Dermis blood vessel endothelial cell (primary cell): ENCODE results near the gene INPP5B. TPM values are rescaled to one million over a fixed set of nuclear protein-coding genes. Genes with fewer than 3 reads are reported as not detected.
"Not testable (repeated sequence)": the region's sequence is repeated elsewhere in the genome, so short reads cannot be mapped to it uniquely, and the experiment has no call there.

Source experiments
- DNase-seq: peaks from one replicate; pipeline ENCODE4 v3.0.0; 2010
- total RNA-seq: library from RNA; depleted of rRNA; stranded (reverse); fragments of >200 nt; gene quantifications from 2 replicates; pipeline ENCODE4 v1.2.3, GENCODE V29; 2014

The INPP5B gene
- total RNA-seq, 1 donor from 2014 or later, result 21.3 TPM

DNA sequence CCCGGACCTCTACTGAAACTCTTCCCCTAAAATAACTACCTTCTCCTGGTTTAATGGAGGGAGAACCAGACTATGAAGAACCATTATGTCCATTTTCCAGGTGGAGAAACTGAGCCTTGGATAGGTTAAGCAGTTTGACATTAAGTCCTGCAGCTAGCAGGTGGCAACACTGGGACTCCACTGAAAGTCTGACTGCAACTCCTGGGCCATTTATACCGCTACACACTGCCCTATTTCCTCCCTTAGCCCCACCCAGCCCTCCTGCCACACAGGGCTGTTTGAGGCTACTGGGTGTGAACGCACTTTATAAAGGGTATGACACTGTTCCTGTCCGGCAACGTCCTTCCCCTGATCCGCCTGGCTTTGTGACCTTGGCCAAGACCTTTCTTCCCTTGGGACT is 511 bp upstream of the INPP5B start:
- no peak for DNase-seq

DNA sequence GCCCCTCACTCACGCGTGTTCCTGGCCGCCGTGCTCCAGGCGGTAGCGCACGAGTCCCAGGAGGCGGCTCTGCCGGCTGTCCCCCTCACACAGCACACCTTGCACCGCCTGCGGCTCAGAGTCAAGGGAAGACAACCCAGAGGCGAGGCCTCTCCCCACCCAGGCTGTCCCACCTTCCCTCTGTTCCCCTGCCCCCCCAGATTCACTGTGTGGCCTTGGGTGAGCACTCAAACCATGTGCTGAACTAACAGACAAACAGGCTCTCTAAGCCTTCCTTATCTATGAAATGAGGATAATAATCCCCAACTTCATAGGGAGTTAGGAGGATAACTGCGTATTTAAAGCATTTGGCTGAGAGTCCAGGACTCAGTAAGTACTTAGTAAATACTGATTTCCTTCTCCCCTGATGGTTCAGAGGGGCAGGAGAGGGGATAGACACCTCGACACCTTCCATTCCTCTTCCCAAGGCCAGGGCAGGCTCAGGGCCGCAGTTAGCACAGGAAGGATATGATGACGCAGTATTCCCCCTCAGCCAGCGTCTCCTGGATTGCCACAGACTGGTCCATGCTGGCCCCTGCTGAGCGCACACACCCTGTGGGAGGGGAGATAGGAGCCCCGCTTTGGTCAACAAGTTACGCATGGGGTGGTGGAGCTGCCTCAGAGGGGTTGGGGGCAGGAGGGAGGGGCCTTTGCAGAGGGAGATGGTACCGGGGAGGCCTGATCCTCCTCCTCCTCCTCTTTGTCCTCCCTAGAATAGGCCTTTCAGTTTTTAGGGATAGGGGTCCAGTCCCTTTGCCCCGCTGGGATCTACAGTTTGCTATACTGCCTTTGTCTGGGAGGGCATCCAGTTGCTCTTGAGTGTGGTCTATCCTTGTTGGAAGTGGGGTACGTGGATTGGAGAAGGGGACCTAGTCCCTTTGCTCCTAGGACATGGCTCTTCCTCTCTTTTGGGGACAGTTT is 830 bp downstream of the INPP5B start:
- peak; percentile 89 for DNase-seq

DNA sequence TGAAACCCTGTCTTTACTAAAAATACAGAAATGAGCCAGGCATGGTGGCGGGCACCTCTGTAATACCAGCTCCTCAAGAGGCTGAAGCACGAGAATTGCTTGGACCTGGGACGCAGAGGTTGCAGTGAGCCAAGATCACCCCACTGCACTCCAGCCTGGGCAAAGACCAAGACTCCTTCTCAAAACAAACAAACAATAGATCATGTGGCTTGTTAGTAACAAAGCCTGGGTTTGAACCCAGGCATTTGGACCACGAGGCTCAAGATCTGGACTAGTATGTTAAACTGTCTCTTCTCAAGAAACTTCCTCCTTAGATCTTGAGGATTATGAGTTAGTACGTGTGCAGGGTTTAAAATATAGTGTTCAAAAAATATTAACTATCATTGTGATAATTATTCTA is 1.6 kb downstream of the INPP5B start:
- DNase-seq, result no peak

DNA sequence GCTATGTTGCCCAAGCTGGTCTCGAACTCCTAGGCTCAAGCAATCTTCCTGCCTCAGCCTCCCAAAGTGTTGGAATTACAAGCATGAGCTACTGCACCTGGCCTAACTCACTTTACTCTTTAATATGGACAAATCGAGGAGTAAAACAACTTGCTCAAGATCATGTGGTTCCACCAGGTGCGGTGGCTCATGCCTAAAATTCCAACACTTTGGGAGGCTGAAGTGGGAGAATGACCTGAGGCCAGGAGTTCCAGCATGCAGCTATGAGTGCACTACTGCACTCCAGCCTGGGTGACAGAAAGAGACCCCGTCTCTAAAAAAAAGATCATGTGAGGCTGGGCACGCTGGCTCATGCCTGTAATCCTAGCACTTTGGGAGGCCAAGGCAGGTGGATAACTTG is 2.0 kb downstream of the INPP5B start:
- DNase-seq, result no peak

DNA sequence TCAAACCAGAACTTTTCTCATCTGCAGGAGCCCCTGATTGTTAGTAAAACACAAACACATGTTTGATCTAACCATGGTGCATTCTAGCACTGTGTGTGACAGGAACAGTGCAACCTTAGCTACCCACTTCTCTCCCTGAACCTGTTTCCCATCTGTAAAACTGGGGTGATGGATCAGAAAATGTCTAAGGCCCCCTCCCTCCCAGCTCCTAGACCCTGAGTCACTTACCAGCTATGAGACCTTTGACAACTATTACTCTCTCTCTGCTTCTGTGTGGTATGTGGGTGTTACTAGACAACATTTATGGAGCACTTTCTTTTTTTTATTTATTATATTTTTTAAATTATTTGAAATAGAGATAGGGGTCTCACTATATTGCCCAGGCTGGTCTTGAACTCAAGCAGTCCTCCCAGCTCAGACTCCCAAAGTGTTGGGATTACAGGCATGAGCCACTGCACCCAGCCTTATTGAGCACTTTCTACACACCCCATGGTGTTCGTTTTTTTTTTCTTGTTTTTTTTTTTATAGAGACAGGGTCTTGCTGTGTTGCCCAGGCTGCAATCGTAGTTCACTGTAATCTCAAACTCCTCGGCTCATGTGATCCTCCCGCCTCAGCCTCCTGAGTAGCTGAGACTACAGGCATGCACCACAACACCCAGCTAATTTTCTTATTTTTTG is 2.6 kb downstream of the INPP5B start:
- no peak for DNase-seq

DNA sequence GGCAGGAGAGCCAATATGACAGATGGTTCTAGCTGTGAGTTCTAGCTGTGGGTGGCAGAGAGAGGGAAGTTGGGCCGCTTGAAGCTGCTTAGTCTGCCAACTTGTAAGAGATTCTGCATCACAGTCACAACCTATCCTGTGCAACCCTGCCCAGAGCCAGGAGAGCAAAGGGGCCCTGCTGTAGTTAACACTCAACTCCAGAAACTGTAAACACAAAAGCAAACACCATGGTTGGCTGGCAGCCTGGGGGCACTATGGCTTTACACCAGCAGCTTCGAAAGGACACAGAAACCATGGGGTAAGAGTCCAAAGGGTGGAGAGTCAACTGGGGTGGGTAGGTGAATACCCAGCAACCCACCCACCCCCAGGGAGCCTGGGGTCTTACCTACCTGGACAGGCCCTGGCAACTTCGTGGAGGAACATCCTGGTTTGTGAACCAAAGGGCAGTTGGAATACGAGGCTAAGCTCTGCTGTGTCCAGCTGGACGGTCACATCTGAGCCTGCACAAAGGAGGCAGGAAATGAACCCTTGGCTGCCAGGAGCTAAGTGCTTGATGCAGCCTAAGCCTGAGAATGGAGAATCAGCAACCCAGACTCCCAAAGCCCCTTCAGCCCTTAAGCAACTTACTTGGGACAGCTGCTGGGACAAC is 6.4 kb downstream of the INPP5B start:
- peak; percentile 46 for DNase-seq

DNA sequence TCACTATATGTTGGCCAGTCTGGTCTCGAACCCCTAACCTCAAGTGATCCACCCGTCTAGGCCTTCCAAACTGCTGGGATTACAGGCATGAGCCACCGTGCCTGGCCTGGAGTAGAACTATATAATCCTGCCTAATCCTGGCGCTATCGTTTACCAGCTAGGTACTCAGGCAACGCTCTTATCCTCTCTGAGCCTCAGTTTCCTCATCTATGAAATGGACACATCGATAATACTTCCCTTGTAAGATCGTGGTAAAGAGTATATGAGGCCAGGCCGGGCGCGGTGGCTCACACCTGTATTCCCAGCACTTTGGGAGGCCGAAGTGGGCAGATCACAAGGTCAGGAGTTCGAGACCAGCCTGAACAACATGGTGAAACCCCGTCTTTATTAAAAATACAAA is 10.1 kb downstream of the INPP5B start:
- DNase-seq, result not testable (repeated sequence)

DNA sequence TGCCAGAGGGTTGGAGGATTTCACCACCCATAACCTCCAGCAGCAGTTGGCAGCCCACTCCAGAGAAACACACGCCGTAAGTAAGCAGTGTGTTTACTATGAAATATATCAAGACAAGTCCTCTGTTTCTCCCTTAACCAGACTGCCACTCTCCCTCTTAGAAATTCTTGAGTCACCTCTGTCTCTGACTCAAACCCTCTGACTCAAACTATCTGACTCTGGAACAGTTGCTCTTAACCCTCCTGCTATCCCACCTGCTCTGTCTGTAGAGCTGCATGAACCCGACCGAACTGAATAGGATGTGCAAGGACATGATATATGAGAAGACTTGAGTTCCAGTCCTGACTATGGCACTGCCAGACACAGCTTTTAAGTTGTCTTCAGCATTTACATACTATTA is 14.1 kb downstream of the INPP5B start:
- no peak for DNase-seq

DNA sequence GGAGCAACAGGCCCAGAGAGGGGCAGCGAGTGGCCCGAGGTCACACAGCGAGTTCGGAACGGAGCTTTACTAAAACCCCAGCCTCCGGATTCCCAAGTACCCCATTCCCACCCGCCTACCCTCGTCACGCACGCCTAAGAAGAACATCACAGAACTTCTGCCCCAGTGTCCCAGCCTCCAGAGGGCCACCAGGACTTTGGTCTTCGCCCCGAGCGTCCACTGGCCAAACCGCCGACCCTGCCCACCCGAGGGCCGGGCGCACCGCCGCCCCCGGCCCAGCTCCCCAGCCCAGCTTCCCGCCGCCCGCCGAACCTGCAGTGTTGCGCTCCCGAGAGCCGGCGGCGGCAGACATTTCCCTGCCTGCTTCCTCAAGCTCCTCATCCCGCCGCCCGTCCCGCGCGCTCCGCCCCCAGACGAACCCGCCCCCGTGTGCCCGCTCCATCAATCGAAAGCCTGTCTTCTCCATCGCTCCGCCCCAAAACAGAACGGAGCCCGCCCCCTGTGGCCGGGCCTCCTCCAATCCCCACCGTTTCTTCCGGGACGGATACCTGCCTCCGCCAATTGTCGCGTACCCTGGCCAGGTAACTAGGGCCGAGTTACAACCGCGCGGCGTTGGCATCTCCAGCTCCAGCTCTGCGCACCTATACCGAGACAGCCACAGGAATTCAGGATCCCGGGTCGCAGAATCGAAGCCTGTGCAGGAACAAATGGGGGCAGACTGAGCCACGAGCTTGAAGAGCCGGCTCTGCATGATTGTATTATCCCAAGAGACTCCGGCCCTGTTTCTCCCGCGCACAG is 15.3 kb downstream of the INPP5B start:
- DNase-seq, result peak; percentile 97

DNA sequence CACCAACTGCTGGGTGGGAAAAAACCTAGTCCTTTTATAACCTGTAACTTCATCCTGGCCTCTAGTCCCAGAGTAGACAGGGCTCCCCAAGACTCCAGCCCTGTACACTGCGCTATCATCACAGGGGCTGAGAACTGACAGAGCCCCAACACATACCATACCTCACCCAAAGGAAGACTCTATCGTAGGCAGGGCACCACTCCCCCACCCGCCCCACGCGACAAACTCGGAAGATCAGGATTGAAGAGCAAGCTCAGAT is 15.8 kb downstream of the INPP5B start:
- DNase-seq, result no peak

DNA sequence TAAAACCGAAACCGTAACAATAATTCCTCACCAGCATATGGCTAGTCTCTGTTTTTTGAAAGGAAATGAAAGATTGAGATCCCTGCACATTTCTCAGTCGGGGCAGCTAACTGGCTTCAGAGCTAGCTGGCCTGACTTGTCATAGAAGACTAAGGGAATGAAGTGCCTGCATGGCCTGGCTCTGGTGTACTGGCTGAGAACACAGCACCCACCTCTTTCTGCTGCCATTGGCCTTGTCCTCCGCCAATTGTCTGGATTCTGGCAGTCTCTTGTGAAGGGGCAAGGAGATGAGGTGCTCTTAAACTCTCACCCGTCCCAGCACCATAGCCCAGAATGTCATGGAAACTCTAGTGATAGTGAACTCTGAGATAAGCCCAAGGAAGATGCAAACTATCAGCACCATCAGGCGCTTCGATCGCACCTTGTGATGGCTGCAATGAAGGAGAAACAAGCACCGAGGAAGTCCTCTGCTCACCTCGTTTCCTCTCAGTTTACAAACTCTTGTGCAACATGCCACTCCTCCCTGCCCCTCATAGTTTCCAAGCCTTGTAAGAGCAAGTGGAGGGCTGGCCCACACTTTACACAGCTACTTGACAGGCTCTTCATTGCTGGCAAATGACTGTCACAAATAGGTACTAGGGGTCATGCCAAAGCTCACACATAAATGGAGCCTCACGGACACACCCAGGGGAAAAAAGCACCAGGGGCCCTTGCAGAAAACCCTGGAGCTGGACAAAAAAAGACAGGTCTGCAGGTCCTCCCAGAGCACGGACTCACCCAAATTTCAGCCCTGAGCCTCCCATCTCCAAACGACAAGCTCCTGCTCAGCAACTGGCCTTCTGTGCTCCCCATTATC is 16.4 kb downstream of the INPP5B start:
- no peak for DNase-seq

DNA sequence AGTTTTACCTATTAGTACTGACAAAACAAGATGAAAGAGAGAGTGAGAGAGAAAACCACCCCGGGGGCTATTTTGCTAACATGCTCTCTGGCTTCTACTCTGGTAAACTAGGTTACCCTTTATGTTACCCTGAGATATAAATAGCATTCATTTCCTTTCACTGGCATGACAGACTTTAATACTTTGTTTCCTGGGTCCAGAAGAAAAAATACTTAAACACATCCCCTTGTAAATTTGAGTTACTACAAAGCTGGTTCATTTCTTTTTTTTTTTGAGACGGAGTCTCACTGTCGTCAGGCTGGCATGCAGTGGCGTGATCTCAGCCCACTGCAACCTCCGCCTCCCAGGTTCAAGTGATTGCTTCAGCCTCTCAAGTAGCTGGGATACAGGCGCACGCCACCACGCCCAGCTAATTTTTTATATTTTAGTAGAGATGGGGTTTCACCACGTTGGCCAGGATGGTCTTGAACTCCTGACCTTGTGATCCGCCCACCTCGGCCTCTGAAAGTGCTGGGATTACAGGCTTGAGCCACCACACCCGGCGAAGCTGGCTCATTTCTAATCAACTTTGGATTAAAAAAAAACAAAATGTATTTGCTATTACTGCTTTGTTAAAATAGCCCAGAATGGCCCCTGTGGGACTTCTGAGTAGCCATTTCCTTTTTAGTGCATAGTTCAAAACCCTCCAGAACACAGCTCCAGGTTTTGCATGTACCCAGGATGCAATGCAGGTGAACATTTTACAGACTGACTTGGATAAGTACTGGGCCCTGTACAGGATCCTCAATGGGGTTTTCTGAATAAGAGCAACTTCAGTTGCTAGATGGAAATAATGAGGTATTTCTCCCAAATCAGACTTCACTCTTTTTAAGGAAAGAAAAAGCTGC is 20.6 kb downstream of the INPP5B start:
- no peak for DNase-seq

DNA sequence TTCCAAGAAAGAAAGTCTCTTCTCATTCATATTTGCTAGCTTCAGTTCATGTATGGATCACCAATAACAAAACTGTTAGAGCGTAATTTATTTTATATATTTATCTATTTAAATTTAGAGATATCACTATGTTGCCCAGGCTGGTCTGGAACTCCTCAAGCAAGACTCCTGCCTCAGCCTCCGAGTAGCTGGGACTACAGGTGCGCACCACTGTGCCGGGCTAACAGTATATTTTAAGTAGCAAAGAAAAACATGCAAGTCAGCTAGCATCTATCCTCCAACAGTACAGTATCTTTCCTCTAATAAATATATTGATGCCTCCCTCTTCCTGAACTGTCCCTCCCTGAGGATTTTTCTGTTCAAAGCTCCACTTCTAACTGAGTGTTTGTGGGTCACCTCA is 21.5 kb downstream of the INPP5B start:
- DNase-seq, result no peak

DNA sequence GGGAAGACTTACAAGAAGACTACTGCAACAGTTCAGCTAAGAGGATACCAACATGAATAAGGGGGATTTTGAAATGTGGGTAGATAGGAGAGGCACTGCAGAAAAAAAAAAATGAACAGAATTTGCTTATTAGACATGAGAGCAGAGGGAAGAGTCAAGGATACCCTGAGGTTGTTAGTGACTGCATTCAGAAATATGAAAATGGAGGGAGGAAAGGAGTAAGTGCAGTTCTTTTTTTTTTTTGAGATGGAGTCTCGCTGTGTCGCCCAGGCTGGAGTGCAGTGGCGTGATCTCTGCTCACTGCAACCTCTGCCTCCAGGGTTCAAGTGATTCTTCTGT is 23.3 kb downstream of the INPP5B start:
- no peak for DNase-seq

DNA sequence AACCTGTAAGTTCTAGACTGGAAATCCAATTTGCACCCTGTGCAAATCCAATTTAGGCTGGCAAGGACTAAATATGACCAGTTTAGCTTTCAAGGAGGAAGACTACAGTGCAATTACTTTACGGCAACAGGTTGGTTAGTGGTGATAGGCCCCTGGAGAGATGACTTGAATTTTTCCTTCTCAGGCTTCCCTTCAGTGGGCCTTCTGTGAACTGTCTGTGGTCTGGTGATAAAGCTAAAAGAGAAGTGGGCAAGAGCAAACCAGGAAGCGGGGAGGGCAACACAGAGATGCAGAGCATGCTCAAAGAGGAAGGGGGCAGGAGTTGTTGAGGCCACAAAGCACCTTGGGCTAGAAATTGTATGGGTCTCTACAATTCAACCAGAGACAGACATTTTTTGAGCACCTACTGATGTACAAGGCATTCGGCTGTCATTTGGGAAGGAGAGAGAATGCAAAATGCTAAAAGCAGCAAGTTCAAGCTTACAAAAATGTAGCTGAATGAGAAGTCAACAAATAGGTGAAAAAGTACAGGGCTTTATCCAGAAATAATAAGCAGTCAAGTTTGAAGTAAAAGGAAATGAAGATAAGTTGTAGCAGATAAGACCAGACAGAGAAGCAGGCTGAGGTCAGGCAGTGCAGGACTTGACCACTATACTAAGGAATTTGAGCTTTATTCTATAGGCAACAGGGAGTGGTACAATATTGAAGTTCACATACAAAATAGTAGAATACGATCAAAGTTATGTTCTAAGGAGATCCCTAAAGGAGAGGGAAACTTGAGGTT is 23.9 kb downstream of the INPP5B start:
- no peak for DNase-seq

DNA sequence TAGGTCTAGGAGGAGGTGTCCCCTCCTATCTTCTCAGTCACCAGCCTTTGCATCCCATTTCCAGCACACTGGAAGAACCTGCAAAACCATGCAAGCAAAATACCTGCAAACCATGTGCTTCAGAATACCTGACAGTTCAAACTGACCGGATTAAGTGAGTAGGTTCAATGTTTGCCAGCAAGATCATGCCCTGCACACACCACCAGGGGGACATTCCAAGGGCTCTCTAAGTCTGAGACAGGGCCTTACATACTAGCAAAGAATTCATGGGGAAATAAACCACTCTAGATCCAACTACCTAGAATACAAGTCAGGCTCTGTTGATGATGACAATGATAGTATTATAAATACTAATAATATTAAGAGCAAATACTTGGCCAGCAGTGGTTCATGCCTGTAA is 27.6 kb downstream of the INPP5B start:
- peak; percentile 59 for DNase-seq

DNA sequence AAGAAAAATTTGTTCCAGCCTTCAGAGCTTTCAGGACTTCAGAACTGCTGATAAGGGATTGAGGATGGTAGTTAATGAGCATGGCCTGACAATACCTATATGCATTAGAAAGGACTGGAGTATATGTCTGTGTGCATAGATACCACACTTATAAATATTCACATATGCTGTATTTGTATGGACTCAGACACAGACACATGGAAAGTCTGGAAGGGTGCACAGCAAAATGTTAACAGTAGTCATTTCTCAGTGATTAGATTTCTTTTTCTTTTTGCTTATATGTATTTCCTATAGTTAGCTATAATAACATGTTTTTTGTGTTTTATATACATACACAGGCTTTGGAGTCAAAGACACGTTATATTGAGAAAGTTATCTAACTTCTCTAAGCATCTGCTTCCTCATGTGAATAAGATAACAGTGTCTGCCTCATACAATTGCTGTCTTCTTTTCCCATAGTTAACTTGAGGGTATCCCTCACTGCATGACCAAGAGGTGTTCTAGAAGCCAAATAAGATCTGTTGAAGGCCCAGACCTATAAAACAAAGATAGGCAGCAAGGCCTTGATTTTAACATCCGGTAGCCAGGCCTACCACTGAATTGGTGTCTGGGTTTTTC is 31.3 kb downstream of the INPP5B start:
- DNase-seq, result no peak

DNA sequence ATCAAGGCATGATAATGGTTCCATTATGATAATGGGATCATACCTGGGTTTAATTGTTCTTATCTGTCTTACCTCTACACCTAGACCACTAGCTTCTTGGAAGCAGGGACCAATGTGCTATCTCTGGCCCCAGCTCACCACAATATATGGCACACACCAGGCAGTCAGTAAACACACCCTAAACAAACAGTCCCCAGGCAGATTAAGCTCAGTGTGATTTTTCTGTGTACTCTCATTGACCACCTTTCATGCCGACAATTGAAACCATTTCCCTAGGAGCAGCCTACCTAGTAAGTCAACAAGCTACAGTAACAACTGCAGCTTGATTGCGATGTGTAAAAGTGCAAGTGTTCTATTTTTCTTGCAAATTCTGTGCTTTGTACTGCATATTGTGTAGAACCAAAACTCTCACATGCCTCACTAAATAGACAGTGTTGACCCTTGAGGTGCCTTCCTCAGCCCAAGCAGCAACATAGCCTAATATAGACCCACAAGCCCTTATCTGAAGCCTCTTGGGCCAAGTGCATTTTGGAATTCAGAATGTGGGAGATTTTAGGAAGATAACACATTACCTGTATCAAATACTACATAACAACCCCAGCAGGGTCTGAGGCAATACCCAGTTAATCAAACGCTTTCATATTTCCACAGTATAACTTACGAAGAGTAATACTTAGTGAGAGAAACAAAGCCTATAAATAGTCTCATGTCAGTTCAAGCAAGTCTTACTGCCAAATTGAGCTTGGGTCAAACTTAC is 32.0 kb downstream of the INPP5B start:
- no peak for DNase-seq

DNA sequence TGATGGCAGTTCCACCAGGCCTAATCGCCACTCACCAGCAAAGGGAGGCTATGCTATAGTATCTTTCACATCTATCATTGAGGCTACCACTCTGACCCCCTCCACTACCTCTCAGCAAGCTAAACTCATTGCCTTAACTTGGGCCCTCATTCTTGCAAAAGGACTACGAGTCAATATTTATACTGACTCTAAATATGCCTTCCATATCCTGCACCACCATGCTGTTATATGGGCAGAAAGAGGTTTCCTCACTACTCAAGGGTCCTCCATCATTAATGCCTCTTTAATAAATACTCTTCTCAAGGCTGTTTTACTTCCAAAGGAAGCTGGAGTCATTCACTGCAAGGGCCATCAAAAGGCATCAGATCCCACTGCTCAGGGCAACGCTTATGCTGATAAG is 35.4 kb downstream of the INPP5B start:
- not testable (repeated sequence) for DNase-seq
